GM23338 (cell line): ENCODE results near the gene ETHE1.

Source experiments
- CREB1 ChIP-seq: fragments of 250-450 bp; sonication (Bioruptor Pico); IDR thresholded peaks from 2 replicates; pipeline ENCODE4 v1.5.0; 2020; ENCODE audit warnings: low read depth, mild to moderate bottlenecking, moderate library complexity
- CTCF ChIP-seq, 2 experiments: fragments of 200-600 bp in 1 of 2; sonication (generic) in 1 of 2; conservative IDR thresholded peaks; 2 replicates each; pipeline versions ENCODE4 v1.5.1 to v1.6.1; 2016 to 2017; ENCODE audit warnings: antibody characterized with exemption in 2 of 2, low read depth in 2 of 2, mild to moderate bottlenecking in 2 of 2, moderate library complexity in 1 of 2
- ETS1 ChIP-seq: IDR thresholded peaks from 2 replicates; pipeline ENCODE4 v1.6.1; 2016; ENCODE audit warnings: antibody characterized with exemption
- EZH2 ChIP-seq: fragments of 200-600 bp; sonication (generic); IDR thresholded peaks from one replicate; pipeline ENCODE4 v1.8.0; 2017; ENCODE audit warnings: antibody characterized with exemption, mild to moderate bottlenecking, low read depth; ENCODE audit not compliant: unreplicated experiment
- EZH2phosphoT487 ChIP-seq: fragments of 200-600 bp; sonication (generic); IDR thresholded peaks from one replicate; pipeline ENCODE4 v1.8.1; 2018; ENCODE audit warnings: antibody characterized with exemption; ENCODE audit not compliant: unreplicated experiment
- JUNB ChIP-seq: IDR thresholded peaks from one replicate; pipeline ENCODE4 v1.6.1; 2016; ENCODE audit warnings: antibody characterized with exemption; ENCODE audit not compliant: unreplicated experiment
- NANOG ChIP-seq: IDR thresholded peaks from 2 replicates; pipeline ENCODE4 v1.6.1; 2016; ENCODE audit warnings: antibody characterized with exemption, borderline replicate concordance
- POLR2AphosphoS5 ChIP-seq: IDR thresholded peaks from 2 replicates; pipeline ENCODE4 v1.6.1; 2016; ENCODE audit warnings: antibody characterized with exemption, low read depth
- STAT1 ChIP-seq: IDR thresholded peaks from one replicate; pipeline ENCODE4 v1.6.1; 2016; ENCODE audit warnings: antibody characterized with exemption; ENCODE audit not compliant: unreplicated experiment
- ZNF114 ChIP-seq: fragments of 250-450 bp; sonication (Bioruptor Pico); IDR thresholded peaks from 2 replicates; pipeline ENCODE4 v1.5.0; 2020; ENCODE audit warnings: mild to moderate bottlenecking, moderate library complexity
- ZNF331 ChIP-seq: fragments of 250-450 bp; sonication (Bioruptor Pico); IDR thresholded peaks from 2 replicates; pipeline ENCODE4 v1.5.0; 2020; ENCODE audit warnings: low read depth, mild to moderate bottlenecking, moderate library complexity
- ZNF462 ChIP-seq: fragments of 250-450 bp; sonication (Bioruptor Pico); IDR thresholded peaks from 2 replicates; pipeline ENCODE4 v1.5.0; 2020; ENCODE audit warnings: mild to moderate bottlenecking, moderate library complexity
- TF ChIP-seq, protein P1 (sequence below): IDR thresholded peaks from one replicate; pipeline ENCODE4 v1.6.1; 2018; ENCODE audit warnings: antibody characterized with exemption; ENCODE audit not compliant: unreplicated experiment

DNA sequence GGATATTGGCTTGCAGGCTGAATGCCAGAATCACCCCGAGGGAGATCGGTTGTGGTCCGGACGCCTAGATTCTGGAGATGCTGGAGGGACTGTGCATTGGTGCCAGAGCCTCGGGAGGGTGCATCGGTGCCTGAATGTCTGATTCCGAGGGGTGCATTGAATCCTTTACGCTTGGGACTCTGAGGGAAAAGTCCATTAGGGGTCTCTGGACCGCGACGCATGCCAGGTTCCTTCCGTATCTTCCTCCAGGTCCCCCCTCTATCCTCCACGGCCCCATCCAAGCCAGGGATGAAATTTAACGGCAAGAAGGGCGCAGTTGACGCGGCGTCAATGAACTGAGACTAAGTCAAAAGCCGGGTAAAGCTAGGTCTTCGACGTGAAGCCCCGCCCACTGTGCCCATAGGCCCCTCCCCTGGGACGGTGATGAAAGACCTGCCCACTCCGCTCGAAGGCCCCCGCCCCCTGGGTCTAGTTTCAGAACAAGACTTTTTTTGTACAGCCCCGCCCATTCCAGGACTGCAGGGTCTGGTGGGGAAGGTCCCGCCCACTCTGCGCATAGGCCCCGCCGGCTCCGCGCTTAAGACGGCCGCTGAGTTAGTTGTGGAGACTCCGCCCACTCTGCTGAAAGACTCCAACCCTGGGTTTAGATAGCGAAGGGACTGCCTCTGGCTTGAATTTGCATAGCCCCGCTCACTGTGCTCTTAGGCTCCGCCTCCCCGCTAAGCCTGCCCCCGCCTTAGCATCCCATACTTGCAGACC is 6.7 kb upstream of the ETHE1 start:
- TF ChIP-seq CTCF (conservative IDR thresholded peaks at IDR 0.05; ENCODE audit: low read depth in 2 of 2) (no peak), EZH2 (no peak), POLR2AphosphoS5 (peak; percentile 32), JUNB (no peak), EZH2phosphoT487 (no peak), CREB1 (CRISPR knock-in tag) (no peak), NANOG (no peak), ETS1 (no peak), ZNF114 (CRISPR knock-in tag) (no peak), ZNF331 (CRISPR knock-in tag) (no peak), STAT1 (no peak), ZNF462 (no peak)
- TF ChIP-seq, protein P1, sequence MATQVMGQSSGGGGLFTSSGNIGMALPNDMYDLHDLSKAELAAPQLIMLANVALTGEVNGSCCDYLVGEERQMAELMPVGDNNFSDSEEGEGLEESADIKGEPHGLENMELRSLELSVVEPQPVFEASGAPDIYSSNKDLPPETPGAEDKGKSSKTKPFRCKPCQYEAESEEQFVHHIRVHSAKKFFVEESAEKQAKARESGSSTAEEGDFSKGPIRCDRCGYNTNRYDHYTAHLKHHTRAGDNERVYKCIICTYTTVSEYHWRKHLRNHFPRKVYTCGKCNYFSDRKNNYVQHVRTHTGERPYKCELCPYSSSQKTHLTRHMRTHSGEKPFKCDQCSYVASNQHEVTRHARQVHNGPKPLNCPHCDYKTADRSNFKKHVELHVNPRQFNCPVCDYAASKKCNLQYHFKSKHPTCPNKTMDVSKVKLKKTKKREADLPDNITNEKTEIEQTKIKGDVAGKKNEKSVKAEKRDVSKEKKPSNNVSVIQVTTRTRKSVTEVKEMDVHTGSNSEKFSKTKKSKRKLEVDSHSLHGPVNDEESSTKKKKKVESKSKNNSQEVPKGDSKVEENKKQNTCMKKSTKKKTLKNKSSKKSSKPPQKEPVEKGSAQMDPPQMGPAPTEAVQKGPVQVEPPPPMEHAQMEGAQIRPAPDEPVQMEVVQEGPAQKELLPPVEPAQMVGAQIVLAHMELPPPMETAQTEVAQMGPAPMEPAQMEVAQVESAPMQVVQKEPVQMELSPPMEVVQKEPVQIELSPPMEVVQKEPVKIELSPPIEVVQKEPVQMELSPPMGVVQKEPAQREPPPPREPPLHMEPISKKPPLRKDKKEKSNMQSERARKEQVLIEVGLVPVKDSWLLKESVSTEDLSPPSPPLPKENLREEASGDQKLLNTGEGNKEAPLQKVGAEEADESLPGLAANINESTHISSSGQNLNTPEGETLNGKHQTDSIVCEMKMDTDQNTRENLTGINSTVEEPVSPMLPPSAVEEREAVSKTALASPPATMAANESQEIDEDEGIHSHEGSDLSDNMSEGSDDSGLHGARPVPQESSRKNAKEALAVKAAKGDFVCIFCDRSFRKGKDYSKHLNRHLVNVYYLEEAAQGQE, result no peak
